ENCODE data around the gene RYR2. TPM values are rescaled to one million over a fixed set of nuclear protein-coding genes. Genes with fewer than 3 reads are reported as not detected.

RYR2 gene
- total and polyA plus RNA-seq, 7 donors, result under 0.01 to 22.4 (median 6.1) TPM

- DNase-seq, result no peak
- TF ChIP-seq POLR2AphosphoS5 (IDR thresholded peaks at IDR 0.05) (no peak), EP300 (IDR thresholded peaks at IDR 0.05) (no peak), POLR2A (IDR thresholded peaks at IDR 0.05) (no peak)
- TF ChIP-seq, protein P1, sequence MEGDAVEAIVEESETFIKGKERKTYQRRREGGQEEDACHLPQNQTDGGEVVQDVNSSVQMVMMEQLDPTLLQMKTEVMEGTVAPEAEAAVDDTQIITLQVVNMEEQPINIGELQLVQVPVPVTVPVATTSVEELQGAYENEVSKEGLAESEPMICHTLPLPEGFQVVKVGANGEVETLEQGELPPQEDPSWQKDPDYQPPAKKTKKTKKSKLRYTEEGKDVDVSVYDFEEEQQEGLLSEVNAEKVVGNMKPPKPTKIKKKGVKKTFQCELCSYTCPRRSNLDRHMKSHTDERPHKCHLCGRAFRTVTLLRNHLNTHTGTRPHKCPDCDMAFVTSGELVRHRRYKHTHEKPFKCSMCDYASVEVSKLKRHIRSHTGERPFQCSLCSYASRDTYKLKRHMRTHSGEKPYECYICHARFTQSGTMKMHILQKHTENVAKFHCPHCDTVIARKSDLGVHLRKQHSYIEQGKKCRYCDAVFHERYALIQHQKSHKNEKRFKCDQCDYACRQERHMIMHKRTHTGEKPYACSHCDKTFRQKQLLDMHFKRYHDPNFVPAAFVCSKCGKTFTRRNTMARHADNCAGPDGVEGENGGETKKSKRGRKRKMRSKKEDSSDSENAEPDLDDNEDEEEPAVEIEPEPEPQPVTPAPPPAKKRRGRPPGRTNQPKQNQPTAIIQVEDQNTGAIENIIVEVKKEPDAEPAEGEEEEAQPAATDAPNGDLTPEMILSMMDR (IDR thresholded peaks at IDR 0.05), result no peak
- H3K4me3 ChIP-seq, result no peak overlapping the region
- no peaks in the 10 kb centered on the region for H3K4me1 ChIP-seq
- peaks cover 0 to 3% (median 0%) of the 10 kb centered on the region in 4 donors for H3K36me3 ChIP-seq
- 56 to 64% methylated on average over 1 of the region's 1 CpG for WGBS, 2 donors
- H3K27me3 ChIP-seq, result no peaks in the 10 kb centered on the region
- H3K27ac ChIP-seq, result no peak overlapping the region
- H3K9me3 ChIP-seq, result no peaks in the 10 kb centered on the region
- intact Hi-C loops (cut with DNase I), result no loop called here
Measured at GRCh38 chr1:237670302-237670701, 628.3 kb downstream of the RYR2 start.

DNA sequence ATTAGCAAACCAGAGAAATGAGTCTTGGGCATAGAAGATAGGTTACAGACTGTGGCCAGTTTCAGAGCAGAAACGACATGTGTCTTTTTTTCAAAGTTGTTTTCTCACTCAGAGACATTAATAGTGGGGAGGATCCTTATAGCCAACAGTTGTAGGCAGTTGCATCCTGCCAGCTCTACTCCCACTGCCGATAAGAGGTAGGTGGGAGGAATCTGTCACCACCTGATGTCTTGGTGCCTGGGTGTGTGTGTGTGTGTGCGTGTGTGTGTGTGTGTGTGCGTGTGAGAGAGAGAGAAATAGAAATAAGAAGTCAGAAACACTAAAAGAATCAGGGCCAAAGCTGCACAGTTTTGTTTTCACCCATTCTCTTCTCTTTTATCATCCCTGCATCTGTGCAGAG lies 629.3 kb downstream of the RYR2 start:
- WGBS, 2 donors, result 74 to 84% methylated on average over 4 of the region's 4 CpGs
- no peak overlapping the region for H3K27ac ChIP-seq
- intact Hi-C loops (cut with DNase I), result no loop called here
- peaks cover 0 to 5% (median 0%) of the 10 kb centered on the region in 4 donors for H3K36me3 ChIP-seq
- no peak for TF ChIP-seq EP300 (IDR thresholded peaks at IDR 0.05)
- TF ChIP-seq, protein P1 (IDR thresholded peaks at IDR 0.05), result no peak
- no peak for TF ChIP-seq POLR2AphosphoS5 (IDR thresholded peaks at IDR 0.05)
- no peak for TF ChIP-seq POLR2A (IDR thresholded peaks at IDR 0.05)
- H3K9me3 ChIP-seq, result no peaks in the 10 kb centered on the region
- no peaks in the 10 kb centered on the region for H3K27me3 ChIP-seq
- H3K4me3 ChIP-seq, result no peak overlapping the region
- DNase-seq, result no peak
- no peaks in the 10 kb centered on the region for H3K4me1 ChIP-seq

DNA sequence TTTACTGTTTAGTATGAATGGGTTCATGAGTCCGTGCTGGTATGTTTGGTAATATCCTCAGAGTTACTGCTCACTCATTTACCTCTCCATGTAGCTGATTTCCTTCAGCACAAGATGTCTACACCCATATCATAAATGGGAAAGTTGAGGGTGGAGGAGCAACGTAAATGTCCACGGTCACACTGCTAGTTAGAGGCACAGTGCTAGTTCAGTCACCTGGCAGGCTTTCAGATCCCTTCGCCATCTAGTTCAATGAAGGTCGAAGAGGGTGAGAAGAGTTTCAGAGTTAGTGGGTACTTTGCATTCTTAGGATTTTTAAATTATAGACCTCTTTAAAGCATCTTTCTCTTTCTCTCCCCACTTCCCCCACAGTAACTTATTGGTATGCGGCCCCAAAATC lies 630.0 kb downstream of the RYR2 start:
- whole genome bisulfite sequencing, 2 donors, result 61 to 87% methylated on average over 6 of the region's 6 CpGs
- no peak for DNase-seq
- no peaks in the 10 kb centered on the region for H3K9me3 ChIP-seq
- no peaks in the 10 kb centered on the region for H3K27me3 ChIP-seq
- H3K36me3 ChIP-seq, result peaks cover 0 to 5% (median 0%) of the 10 kb centered on the region in 4 donors
- no peak for TF ChIP-seq EP300 (IDR thresholded peaks at IDR 0.05)
- no peak for TF ChIP-seq POLR2A (IDR thresholded peaks at IDR 0.05)
- TF ChIP-seq, protein P1 (IDR thresholded peaks at IDR 0.05), result no peak
- no peak for TF ChIP-seq POLR2AphosphoS5 (IDR thresholded peaks at IDR 0.05)
- H3K4me1 ChIP-seq, result peaks cover 0 to under 1% (median 0%) of the 10 kb centered on the region in 4 donors
- no peak overlapping the region for H3K4me3 ChIP-seq
- no peak overlapping the region for H3K27ac ChIP-seq
- intact Hi-C loops (cut with DNase I), result no loop called here

GRCh38 chr1:237672748-237673147 lies 630.8 kb downstream of the RYR2 start:
- H3K27me3 ChIP-seq, result no peaks in the 10 kb centered on the region
- H3K4me3 ChIP-seq, result no peak overlapping the region
- H3K36me3 ChIP-seq, result peaks cover 0 to 5% (median 0%) of the 10 kb centered on the region in 4 donors
- TF ChIP-seq, protein P1 (IDR thresholded peaks at IDR 0.05), result no peak
- TF ChIP-seq EP300 (IDR thresholded peaks at IDR 0.05) (no peak), POLR2A (IDR thresholded peaks at IDR 0.05) (no peak), POLR2AphosphoS5 (IDR thresholded peaks at IDR 0.05) (no peak)
- intact Hi-C loops (cut with DNase I), result no loop called here
- WGBS, 2 donors, result 9 to 42% methylated on average over 2 of the region's 2 CpGs
- no peak overlapping the region for H3K27ac ChIP-seq
- no peak for DNase-seq
- H3K4me1 ChIP-seq, result peaks cover 0 to 8% (median 4%) of the 10 kb centered on the region in 4 donors
- no peaks in the 10 kb centered on the region for H3K9me3 ChIP-seq

- TF ChIP-seq EP300 (IDR thresholded peaks at IDR 0.05), result no peak
- TF ChIP-seq, protein P1 (IDR thresholded peaks at IDR 0.05), result no peak
- no peak for TF ChIP-seq POLR2AphosphoS5 (IDR thresholded peaks at IDR 0.05)
- no peak for TF ChIP-seq POLR2A (IDR thresholded peaks at IDR 0.05)
- Histone ChIP-seq H3K27ac (no peak overlapping the region), H3K27me3 (no peaks in the 10 kb centered on the region), H3K36me3 (peaks cover 0 to 5% (median 0%) of the 10 kb centered on the region in 4 donors), H3K4me3 (no peak overlapping the region), H3K4me1 (peaks cover 0 to 16% (median 8%) of the 10 kb centered on the region in 4 donors), H3K9me3 (no peaks in the 10 kb centered on the region)
- no peak for DNase-seq
- WGBS, 2 donors, result 76 to 86% methylated on average over 3 of the region's 3 CpGs
- intact Hi-C loops (cut with DNase I), result no loop called here
Measured at GRCh38 chr1:237673631-237674030, 631.6 kb downstream of the RYR2 start.
